GM21390 (cell line): ENCODE data around the gene PYM1.
A peak's percentile ranks its signal among the peaks of the same experiment; 100 is the strongest.
"Not testable (repeated sequence)": the region's sequence is repeated elsewhere in the genome, so short reads cannot be mapped to it uniquely, and the experiment has no call there.

ENCODE experiments used
- ATAC-seq: cut with Tn5 transposase; IDR thresholded peaks from one replicate; pipeline ENCODE4 v1.9.1; 2021; ENCODE audit not compliant: unreplicated experiment

The PYM1 gene

DNA sequence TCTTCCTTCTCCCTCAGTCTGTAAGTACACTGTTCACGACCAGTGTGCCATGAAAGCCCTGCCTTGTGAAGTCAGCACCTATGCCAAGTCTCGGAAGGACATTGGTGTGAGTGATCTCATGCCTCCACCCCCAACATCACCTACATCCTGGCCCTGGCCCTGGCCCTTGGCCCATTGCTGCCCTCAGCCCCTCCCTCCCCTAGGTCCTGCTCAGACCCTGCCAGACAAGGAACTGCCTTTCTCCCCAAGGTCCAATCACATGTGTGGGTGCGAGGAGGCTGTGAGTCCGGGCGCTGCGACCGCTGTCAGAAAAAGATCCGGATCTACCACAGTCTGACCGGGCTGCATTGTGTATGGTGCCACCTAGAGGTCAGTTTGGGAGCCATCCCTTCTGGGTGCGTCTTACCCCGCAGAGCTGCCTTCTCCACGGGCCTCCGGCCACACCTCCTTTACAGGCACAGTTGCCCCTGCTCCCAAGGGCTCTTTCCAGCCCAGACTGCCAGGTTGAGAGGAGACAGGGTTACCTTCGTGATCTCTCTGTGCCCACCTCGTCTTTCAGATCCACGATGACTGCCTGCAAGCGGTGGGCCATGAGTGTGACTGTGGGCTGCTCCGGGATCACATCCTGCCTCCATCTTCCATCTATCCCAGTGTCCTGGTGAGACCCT, 12.5 kb upstream of the PYM1 start:
- peak; percentile 95 for ATAC-seq

DNA sequence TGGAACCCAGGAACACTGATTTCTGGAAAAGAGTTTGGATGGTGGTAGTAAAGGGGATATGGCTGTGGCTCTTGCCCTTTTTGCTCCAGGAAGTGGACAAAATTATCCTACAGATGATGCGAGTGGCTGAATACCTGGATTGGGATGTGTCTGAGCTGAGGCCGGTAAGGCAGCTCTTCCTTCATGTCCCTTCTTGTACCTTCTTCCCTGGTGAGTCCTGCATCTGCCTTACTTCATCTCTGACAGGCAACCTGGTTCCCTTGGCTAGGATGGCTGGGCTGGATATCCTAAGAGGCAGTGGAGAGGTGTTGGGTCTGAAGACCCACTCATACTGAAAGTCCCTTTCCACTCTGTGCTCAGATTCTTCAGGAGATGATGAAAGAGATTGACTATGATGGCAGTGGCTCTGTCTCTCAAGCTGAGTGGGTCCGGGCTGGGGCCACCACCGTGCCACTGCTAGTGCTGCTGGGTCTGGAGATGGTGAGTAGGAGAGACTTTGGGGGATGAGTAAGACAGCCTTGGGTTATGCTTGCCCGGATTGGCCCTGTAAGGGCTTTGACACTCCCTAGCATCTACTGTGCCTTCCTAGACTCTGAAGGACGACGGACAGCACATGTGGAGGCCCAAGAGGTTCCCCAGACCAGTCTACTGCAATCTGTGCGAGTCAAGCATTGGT, 11.3 kb upstream of the PYM1 start:
- ATAC-seq: no peak

DNA sequence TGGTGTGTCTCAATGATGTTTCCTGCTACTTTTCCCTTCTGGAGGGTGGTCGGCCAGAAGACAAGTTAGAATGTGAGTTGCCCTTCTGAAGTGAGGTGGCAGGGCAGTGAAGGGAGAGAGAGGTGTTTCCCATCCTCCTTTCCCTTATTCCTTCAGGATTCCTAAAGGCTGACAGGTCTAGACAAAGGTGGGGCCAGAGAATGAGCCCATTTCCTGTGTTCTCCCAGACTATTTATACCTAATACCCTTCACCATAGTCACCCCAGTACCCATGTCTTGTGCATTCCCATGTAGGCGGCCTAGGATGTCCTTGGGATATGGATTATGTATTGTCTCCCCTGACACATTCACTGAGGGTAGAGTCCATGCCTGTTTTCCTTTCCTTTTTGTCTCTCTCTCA, 10.3 kb upstream of the PYM1 start:
- ATAC-seq: no peak

DNA sequence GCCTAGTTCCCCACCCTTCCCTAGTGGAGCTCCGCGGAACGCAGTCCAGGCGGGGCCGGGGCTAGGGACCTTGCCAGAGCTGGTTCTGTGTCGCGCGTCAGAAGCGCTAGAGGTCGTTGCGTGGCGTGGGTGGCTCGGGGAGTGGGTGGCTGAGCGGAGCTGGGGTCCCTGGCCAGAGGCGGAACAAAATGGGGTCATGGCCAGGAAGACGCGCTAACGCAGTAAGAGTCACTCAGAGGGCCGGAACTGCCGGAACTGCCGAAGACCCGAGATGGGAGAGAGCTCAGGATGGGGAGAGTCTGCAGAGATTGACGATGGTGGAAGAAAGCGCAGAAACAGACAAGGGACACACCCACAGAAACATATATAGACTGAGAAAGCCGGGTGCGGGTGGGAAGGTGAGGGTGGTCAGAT, 8.1 kb upstream of the PYM1 start:
- no peak for ATAC-seq

DNA sequence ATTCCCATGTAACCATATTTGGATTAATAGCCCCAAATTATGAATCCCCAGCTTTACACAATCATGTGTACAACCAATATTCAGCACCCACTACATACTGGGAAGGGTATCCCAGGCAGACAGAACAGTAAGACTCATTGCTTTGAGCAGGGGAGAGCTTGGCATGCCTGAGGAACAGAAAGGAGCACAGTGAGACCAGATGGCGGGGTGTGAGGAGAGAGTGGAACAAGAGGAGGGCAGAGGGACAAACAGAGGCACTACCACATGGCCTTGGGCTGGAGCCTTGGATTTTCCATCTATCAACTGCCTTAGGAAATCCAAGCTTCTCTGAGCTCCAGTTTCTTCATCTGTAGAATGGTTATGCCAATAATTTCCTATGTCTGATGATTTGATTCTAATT, 7.1 kb upstream of the PYM1 start:
- ATAC-seq: no peak

DNA sequence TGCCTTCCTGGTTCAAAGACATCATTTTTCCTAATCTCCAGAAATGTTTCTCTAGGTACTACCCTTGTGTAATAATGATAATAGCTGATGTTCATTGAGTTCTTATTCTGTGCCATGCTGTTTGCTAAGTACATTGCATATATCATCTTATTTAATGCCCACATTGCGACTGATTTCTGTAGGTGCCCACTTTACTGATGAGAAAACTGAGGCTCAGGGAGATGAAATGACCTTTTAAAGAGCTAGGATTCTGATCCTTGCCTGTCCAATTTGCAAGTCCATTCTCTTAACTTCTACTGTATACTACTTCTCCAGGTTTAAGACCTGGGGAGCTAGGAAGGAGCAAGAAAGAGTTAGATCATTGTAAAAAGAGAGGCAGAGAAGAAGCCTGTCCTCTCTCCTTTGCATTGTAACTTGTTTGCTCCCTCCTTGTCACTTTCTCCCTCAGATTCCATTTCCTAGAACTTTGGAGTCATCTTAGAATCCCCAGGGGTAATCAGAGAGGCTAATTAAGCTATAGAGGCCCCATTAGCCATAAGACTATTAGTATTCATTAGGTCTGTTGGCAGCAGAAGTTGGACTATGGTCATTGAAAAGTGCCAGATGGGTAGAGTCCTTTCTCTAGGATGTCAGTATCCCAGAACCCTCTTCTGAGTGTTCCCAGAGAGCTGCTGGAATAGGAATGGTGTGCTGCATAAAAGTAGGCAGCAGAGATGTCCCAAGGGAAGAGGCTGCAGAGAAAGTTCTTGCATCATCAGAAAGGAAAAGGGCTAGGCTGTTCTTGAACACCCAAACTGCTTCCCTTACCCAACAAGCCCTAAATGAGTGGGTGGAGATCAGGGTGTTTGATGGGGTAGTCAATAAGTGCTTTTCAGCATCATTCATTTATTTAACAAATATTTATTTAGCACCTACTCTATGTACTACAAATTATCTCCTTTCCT, 6.4 kb upstream of the PYM1 start:
- no peak for ATAC-seq

DNA sequence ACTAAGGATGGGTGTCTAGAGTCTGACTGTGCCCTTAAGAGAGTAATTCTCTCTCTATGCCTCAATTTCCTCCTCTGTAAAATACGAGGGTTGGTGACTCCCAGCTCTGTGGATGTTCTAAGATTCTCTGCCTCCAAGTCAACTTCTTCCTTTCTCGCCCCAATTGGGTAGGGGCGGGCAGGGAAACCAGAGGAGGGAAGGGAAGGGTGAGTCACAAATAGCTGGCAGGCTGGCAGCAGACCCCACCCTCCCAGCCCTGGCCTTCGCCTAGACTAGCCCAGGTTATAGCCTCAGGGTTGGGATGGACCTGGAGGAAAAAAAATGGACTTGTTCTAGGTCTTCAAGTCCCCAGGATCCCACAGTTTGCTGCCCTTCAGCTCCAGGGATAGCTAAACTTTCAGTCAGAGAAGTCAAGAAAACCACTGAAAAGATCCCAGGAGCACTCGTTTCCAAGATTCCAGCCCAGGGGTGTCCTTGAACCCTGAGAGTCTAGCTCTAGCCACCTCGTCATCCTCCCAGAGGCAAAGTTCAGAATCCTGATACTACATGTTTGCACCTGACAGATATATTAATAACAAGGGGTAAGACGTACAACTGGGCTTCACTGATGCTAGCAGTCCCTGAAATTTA, 5.6 kb upstream of the PYM1 start:
- ATAC-seq: no peak

DNA sequence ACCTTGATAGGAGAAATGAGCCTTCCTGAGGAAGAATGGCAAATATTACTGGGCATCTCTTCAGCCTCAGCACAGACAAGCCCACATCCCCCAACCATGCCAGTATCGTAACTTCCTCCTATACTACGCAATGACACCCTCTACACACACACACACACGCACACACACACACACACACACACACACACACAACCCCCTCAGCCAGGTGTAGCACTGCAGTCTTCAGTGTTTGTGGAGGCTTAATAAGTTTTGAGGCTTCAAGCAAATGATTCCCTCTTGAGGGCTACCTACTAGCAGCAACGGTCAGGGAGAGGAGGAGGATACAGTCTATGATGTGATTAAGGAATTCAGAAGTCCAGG, 4.8 kb upstream of the PYM1 start:
- ATAC-seq: no peak

DNA sequence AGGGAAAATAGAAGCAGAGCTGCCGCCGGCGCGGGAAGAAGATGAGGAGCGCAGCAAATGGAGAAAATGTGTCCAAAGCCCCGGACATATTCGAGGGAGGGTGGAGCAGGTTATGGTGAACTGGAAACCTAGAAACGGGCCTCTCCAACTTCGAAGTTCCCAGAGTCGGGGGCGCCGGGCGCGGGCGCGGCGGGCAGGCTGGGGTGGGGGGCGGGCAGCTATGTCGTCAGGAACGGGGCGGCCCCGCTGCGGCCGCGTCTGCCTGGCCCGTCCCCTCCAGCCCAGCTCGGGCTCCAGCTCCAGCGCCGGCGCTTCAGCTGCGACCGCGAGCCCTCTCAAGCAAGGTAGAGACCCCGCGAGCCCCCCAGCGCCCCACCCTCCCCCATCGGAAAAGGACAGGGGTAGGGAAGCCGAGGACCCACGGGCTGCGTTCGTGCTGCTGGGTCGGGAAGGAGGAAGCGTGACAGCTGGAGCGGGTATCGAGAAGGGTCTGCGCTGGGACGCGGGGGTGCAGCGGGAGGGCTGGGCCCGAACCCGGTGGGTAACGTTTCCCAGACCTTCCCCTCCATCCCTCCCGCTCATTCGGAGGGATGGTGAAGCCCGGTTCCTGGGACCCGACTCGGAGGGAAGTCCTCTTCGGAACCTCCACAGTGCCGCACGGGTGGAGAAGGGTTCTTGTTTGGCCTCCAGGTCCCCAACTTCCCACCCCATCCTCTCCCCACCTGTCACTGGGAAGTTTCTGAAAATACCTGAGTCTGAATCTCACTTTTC, 4.3 kb upstream of the PYM1 start:
- no peak for ATAC-seq

DNA sequence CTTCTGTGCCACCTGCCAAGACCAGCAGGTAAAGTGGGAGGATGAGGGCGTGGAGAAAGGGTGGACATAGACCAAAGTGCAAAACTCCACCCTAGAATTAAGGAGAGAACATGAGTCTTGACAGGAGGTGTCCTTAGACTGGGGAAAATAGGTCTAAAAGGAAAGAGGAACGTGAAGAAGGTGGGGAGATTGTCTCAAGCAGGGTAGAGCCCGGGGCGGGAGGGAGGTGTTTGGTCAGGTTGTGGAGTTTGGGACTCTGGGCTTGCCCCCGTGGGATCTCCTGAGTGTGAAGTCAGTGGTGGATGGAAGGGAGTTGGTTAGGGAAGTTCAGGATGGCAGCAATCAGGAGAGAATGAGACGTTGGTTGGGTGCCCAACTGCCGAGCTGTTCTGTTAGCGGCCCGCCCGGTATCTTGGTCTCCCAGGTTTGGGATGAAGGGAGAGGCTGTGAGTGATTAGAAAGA, 3.7 kb upstream of the PYM1 start:
- no peak for ATAC-seq

DNA sequence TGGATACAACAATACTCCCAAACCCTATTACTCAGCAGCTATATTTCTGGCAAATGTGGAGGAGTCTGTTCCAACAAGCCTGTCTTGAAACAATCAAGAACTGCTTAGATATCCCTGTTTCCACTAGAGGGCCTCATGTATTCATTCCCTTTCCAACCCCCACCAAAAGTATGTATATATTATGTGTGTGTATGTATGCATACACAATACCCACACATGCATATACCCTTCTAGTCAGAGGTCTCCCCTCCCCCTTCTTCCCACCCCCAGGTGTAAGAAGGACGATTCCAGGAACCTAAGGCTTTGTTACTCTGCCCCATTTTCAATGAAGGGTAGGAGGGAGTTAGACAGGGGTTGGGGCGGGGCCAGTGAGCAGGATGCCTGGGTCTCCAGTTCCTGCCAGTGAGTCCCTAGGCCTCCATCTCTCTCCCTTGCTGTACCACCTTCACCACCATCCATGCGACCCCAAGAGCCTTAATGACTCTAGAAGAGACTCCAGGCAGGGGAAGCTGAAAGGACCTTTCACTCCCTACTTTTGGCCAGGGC, 3.1 kb upstream of the PYM1 start, which contains the start of gene DGKA:
DGKA (plus strand) TSS at position 392 of the 546 bp plus-strand sequence. CDS start 5,342 bp downstream, outside the sequence.
- no peak for ATAC-seq

DNA sequence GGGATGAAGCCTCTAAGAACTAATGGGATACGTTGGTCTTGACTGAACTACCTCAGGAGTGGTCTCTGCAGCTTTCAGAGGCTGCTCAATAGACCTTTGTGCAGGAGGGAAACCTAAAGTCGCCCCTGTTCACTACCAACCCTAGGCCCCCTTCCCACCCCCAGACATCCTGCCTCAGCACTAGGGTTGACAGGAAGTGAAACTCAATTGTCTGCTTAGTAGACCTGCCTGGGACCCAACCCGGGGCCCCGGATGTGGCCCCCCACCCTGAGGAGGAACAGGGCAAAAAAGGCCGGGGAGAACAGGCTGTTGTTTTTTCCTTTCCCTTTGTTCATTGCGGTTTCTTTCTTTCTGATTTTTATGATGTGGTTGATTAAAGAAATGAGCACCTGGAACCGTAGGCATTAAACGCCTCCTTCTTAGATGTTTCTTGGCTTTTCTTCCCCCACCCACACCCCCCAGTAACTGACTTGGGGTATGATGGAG, 1.7 kb upstream of the PYM1 start:
- peak; percentile 32 for ATAC-seq

DNA sequence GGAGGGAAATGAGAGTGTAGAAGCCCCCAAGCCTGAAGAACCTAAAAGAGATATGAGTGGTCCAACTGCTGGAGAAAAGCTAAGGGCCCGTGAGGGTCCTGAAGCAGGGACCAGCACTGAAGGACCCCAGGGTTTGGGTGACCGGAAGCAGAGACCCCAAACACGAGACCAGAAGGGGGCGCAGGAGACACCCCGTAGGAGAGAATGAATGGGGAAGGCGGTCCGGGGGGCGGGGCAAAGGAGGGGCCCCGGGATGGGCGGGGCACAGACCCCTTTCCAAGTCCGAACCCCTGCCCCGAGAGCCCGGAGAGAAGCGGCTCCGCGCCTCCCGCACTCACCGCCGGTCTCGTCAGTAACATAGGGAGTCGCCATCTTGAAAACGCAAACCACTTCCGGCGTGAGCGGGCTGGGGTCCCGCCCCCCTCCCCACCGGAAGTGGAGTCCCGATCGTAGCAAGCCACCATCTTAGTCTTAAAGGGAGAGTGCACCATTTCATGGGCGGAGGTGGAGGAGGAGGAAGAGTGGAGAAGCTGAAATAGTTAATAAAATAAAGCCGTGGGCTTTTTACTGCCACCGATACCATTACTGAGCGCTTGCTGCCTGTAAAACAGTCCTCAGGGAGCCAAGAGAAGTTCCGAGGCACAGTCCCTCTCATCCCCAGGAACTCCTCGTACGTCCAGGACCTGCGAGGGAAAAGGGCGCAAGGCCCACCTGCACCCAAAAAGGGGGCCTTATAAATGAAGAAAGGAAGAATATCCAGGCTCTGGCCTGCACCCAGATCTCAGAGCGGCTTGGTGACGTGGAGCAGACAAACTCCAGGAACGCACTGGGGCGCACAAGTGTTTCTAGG, 731 bp downstream of the PYM1 start:
- ATAC-seq: peak; percentile 31

DNA sequence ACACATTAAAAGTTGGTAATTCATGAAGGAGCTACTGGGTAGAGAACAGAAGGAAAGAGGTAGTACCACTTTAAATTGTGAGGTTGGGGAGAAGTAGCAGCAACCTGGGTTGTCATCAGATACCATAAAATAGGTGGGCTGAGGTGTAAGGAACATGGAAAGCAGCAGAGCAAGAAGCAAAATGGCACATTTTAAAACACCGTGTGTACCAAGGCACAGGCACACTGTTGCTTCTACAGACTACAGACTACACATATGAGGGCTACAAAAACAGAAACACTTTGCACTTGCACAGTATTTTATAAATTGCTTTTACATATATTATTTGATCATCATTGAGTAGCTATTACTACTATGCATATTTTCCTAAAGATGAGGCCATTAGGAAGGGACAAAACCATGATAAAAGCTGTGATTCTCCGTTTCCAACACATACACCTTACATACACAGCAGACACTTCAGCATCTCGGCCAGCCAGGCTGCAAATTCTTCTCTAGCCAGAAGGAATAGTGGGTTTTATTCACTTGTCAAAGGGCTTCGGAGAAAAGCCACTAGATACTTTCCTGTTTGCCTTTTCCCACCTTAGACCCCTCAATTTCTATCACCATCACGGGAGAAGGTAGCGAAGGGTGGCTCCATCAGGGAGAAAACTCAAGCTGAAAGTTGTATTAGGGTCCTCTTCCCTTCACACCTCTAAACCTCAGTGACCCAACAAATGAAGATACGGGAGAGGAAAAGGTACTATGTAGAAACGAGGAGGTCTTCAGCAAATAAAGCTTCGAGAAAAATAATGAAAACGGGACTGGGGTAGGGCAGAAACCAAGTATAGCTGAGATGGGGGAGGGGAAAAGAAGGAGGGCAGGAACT, 1.6 kb downstream of the PYM1 start:
- no peak for ATAC-seq

DNA sequence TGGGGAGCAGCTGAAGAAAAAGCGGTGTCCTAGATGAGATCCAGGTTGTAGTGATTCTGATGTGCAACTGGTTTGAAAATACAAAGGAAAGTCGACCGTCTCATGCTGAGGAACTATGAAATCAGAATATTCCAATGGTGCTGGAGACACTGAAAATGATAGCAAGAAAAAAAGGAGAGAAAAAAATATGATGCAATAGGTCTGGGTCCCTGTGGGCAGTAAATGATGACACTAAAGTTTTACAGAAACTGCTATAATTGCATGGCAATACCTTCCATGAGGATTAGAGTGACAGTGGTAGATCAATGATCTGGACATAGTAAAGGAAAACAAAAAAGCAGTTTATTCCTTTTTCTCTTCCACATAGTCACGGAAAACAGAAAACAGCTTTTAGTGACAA, 2.3 kb downstream of the PYM1 start:
- ATAC-seq: no peak

DNA sequence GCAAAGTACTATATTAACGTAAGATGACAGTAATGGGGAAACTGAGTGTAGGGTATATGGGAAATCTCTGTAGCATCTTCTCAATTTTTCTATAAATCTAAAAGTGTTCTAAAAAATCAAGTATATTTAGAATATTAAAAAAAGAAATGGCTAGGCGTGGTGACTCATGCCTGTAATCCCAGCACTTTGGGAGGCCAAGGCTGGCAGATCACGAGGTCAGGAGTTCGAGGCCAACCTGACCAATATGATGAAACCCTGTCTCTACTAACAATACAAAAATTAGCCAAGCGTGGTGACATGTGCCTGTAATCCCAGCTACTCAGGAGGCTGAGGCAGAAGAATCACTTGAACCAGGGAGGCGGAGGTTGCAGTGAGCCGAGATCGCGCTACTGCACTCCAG, 4.0 kb downstream of the PYM1 start:
- ATAC-seq: not testable (repeated sequence)

DNA sequence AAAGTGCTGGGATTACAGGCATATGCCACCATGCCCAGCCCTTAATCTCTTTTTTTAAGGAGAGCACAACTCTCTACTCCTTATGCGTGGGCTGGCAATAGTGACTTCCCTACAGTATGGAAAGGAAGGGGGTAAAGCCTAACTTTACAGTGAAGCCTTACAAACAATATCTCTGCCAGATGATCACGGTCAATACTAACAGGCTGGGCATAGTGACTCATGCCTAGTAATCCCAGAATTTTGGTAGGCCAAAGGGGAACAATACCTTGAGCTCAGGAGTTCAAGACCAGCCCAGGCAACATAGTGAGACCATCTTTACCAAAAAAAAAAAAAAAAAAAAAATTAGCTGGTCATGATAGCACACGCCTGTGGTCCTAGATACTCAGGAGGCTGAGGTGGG, 5.6 kb downstream of the PYM1 start:
- no peak for ATAC-seq

DNA sequence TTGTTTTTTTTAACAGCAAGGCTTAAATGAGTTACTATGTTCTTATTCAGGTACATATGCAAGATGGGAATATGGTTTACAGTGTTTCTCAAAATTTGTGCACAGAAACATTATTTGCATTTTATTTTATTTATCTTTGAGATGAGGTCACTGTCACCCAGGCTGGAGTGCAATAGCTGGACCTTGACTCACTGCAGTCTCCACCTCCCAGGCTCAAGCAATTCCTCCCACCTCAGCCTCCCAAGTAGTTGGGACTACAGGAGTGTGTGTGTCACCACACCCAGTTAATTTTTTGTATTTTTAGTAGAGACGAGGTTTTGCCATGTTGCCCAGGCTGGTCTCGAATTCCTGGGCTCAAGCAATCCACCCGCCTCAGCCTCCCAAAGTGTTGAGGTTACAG, 8.7 kb downstream of the PYM1 start:
- not testable (repeated sequence) for ATAC-seq
